ENCODE data around the gene KDM8.
"Not testable (repeated sequence)": the region's sequence is repeated elsewhere in the genome, so short reads cannot be mapped to it uniquely, and the experiment has no call there.

KDM8 gene

GRCh38 chr16:27193300-27193990 lies 9.9 kb upstream of the KDM8 start:
- DNase-seq = no peak

DNA sequence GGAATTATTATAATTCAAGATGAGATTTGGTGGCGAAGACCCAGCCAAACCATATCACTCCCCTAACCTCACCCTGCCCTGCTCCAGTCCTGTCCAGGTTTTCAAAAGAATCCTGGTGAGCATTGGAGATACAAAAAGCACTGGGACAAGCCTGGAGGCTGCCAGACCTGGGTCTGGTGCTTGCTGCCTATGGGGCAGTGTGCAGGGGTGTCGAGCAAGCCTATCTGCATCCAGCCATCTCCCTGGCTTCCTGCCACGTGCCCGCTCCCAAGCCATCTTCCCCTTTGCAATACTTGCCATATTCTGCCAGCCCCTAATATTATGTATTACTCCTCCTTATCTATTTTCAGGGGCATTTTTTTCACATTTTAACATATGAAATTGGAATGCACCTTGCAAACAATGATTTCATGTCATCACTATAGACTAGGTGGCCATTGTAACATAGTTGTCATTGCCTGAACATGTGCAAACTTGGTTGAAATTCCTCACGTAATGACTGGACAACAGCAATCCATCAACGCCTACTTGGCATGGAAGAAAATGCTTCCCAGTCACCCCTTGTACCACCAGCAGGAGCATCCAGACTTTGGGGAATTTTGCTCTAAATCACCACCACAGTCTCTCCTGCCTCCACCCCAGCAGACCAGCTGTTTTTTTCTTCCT lies 8.1 kb upstream of the KDM8 start:
- DNase-seq = no peak

GRCh38 chr16:27195941-27196595 lies 7.3 kb upstream of the KDM8 start:
- no peak for DNase-seq

DNA sequence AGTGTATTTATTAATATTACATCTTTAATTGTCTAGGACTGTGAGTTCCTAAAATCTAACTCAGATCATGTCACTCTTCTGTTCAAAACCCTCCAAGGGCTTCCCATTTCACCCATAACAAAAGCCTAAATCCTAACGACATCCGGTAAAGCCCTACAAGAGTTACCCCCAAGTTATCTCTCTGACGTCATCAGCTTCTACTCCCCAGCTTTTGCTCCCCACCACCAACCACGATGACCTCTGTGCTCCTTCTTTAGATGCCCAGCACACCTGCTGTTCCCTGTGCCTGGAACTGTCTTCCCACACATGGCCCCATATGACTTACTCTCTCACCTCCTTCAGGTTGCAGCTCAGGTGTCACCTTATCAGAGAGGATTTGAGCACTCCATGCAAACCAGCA lies 6.3 kb upstream of the KDM8 start:
- no peak for DNase-seq

- no peak for DNase-seq
Measured at GRCh38 chr16:27198451-27199234, 4.7 kb upstream of the KDM8 start.

DNA sequence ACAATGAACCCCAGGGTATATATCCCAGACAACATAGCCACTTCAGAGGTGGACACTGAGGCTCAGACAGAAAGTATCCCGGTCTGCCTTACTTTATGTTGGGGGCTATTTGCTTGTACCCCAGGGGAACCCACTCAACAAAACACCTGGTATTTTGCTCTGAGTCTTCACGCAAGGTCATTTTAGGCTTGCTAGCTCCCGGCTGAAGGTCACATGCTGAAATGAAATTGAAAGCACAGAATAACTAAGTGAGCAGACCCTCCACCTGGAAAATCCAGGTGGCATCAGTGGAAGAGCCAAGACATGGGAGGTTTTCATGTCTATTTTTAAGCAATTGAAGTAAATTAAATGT lies 4.1 kb upstream of the KDM8 start:
- no peak for DNase-seq

GRCh38 chr16:27199736-27200135 lies 3.6 kb upstream of the KDM8 start:
- no peak for DNase-seq

DNA sequence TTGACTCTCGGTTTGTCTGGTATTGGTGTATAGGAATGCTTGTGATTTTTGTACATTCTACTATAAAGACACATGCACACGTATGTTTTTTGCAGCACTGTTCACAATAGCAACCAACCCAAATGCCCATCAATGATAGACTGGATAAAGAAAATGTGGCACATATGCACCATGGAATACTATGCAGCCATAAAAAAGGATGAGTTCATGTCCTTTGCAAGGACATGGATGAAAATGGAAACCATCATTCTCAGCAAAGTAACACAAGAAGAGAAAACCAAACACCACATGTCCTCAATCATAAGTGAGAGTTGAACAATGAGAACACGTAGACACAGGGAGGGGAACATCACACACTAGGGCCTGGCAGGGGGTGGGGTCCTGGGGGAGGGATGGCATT lies 2.4 kb upstream of the KDM8 start:
- DNase-seq = not testable (repeated sequence)

- peak; percentile 93 for DNase-seq
Measured at GRCh38 chr16:27202923-27203506, 311 bp upstream of the KDM8 start.

- DNase-seq = no peak
Measured at GRCh38 chr16:27204312-27204915, 1.1 kb downstream of the KDM8 start.

- no peak for DNase-seq
Measured at GRCh38 chr16:27205423-27206065, 2.2 kb downstream of the KDM8 start.

DNA sequence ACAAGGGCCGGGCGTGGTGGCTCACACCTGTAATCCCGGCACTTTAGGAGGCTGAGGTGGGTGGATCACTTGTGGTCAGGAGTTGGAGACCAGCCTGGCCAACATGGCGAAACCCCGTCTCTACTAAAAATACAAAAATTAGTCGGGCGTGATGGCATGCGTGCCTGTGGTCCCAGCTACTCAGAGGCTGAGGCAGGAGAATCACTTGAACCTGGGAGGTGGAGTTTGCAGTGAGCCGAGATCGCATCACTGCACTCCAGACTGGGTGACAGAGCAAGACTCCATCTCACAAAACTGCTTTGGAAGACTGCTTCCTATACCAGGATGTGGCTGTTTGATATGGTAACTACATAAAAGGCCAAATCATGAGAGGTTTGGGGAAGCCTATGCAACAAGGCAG lies 3.8 kb downstream of the KDM8 start:
- not testable (repeated sequence) for DNase-seq

DNA sequence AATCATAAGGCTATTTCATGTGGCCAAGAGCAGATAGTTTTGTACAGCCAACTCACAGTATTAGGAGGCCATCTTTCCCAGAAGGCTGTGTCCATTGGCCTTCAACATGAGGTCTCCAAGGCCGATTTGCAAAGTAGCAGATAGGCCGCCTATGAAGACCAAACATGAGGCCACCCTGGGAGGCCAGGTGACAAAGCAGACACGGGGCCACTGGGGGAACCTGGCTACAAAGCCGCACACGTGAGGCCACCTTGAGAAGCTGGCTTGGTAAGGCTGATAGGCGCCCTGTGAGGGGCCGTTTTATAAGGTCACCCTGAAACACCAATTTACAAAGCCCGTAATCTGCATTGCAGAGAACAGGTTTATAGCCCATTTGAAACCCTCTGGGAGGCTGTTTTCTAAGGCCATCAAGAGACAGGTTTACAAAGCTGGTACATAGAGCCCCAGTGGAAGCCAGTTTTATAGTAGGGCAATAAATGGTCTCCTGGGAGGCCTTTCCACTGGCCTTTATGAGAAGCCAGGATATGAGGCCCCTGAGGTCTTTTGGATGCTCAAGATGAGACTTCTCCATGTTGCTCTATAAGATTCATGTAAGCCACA lies 4.9 kb downstream of the KDM8 start:
- DNase-seq = no peak

DNA sequence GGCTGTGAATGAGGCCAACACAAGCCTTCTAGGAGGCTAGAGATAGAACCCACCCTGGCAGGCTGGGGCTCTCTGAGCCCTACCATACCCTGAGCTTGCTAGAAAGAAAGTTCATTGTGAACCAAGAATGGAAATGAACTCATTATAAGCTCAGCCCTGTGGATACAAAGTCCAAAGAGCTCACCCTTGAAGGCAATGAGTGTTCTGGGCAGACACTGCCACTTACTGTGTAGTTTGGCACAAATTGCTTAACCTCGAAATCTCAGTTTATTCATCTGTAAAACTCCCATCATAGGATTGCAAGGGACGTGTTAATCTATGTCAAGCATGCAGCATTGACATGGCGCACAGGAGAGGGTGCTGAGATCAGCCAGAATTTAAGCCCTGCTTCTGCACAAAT lies 5.5 kb downstream of the KDM8 start:
- DNase-seq = no peak

GRCh38 chr16:27209591-27209990 lies 6.3 kb downstream of the KDM8 start:
- DNase-seq = no peak

DNA sequence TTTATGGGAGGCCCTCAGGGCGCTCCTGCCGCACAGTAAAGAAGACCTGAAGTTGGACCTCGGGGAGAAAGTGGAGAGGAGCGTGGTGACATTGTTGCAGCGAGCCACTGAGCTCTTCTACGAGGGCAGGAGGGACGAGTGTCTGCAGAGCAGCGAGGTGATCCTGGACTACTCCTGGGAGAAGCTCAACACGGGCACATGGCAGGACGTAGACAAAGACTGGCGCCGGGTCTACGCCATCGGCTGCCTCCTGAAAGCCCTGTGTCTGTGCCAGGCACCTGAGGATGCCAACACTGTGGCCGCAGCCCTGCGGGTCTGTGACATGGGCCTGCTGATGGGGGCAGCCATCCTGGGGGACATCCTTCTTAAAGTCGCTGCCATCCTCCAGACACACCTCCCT lies 6.8 kb downstream of the KDM8 start:
- no peak for DNase-seq

GRCh38 chr16:27211026-27211425 lies 7.7 kb downstream of the KDM8 start:
- no peak for DNase-seq

DNA sequence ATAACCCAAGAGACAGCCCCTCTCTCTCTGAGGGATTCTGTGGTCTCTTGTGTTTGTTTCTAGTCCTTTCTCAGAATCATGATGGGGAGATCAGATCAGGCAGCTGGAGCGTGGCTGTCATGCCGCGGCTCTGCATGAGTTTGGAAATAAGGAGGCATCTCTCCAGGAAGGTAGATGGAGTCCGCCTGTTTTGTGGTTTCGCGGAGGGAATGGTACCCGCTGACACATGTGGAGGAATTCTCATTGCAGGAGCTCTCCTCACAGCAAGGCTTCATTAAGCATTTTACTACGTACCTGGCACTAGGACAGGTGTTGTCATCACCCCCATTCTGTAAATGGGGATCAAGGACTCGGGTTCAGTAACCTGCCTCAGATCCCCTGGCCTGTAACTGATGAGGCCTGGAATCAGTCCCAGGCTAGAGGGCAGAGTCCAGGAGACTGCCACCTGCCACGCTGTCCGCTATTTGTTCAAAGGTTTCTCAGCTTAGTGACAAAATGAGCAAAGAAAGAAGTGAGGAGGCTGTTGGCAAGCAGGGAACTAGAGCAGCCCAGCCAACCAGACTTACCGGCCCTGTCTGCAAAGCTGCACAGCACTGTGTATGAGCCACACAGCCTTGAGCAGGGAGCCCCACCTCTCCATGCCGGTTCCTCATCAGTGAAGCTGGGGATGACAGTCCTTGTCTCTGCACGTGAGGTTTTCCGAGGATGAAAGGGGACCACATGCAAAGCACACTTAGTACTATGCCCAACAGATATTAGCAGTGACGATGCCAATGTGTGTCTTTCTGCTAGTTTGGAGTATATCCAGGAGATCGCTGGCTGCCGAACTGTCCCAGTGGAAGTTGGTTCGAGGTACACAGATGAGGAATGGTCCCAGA lies 11.0 kb downstream of the KDM8 start:
- no peak for DNase-seq

GRCh38 chr16:27215660-27216059 lies 12.3 kb downstream of the KDM8 start:
- DNase-seq = no peak

GRCh38 chr16:27216297-27216885 lies 13.1 kb downstream of the KDM8 start:
- DNase-seq = no peak

Data from DMS79 treated with DMSO at 0.1 percent for 48 hours (cell line).